GM23338 (cell line): ENCODE data around the gene PTPRB. TPM values are rescaled to one million over a fixed set of nuclear protein-coding genes. Genes with fewer than 3 reads are reported as not detected.

Experiments
- ATAC-seq: fragments of 200-7000 bp; cut with Tn5 transposase; 3 replicates; pipeline ENCODE4 v1.9.1; 2020
- DNase-seq: peaks from one replicate; pipeline ENCODE4 v3.0.0-alpha.2; 2015; ENCODE audit warnings: low spot score
- H2AFZ ChIP-seq: fragments of 200-600 bp; sonication (generic); 2 replicates; pipeline ENCODE4 v1.8.0; 2016; ENCODE audit warnings: antibody characterized with exemption, mild to moderate bottlenecking, moderate library complexity
- H3F3A ChIP-seq: fragments of 200-600 bp; sonication (generic); replicated peaks from 2 replicates; pipeline ENCODE4 v1.8.0; 2017; ENCODE audit warnings: antibody characterized with exemption, mixed run types, low read depth
- H3K27ac ChIP-seq: fragments of 200-600 bp; sonication (generic); 2 replicates; pipeline ENCODE4 v1.6.1; 2016; ENCODE audit warnings: low read depth
- H3K27me3 ChIP-seq: fragments of 200-600 bp; sonication (generic); 2 replicates; pipeline ENCODE4 v1.8.0; 2016; ENCODE audit warnings: mild to moderate bottlenecking, mixed run types, moderate library complexity; ENCODE audit not compliant: insufficient read depth
- H3K36me3 ChIP-seq: fragments of 200-600 bp; sonication (generic); 2 replicates; pipeline ENCODE4 v1.8.0; 2016; ENCODE audit warnings: mild to moderate bottlenecking; ENCODE audit not compliant: insufficient read depth
- H3K4me1 ChIP-seq: fragments of 200-600 bp; sonication (generic); 2 replicates; pipeline ENCODE4 v1.8.0; 2016; ENCODE audit warnings: mild to moderate bottlenecking, moderate library complexity; ENCODE audit not compliant: insufficient read depth
- H3K4me2 ChIP-seq: fragments of 200-600 bp; sonication (generic); 2 replicates; pipeline ENCODE4 v1.7.1; 2017; ENCODE audit warnings: mixed run types
- H3K4me3 ChIP-seq: fragments of 200-600 bp; sonication (generic); 2 replicates; pipeline ENCODE4 v1.6.1; 2016; ENCODE audit warnings: mixed run types
- H3K79me2 ChIP-seq: fragments of 200-600 bp; sonication (generic); replicated peaks from 2 replicates; pipeline ENCODE4 v1.8.0; 2017; ENCODE audit warnings: mild to moderate bottlenecking; ENCODE audit not compliant: insufficient read depth
- H3K9me2 ChIP-seq: fragments of 200-600 bp; sonication (generic); 2 replicates; pipeline ENCODE4 v1.8.0; 2017; ENCODE audit not compliant: insufficient read depth
- H4K20me1 ChIP-seq: fragments of 200-600 bp; sonication (generic); replicated peaks from 2 replicates; pipeline ENCODE4 v1.8.0; 2017; ENCODE audit warnings: mild to moderate bottlenecking; ENCODE audit not compliant: insufficient read depth
- H3K27ac Mint-ChIP-seq: 2 replicates; pipeline ENCODE4 v1.8.0; 2020; ENCODE audit warnings: inconsistent platforms, mild to moderate bottlenecking, moderate library complexity, mixed read lengths
- H3K27me3 Mint-ChIP-seq: 3 replicates; pipeline ENCODE4 v1.8.0; 2022; ENCODE audit warnings: low read depth, mild to moderate bottlenecking, moderate library complexity, mixed read lengths, inconsistent platforms; ENCODE audit not compliant: insufficient read depth, poor library complexity
- H3K36me3 Mint-ChIP-seq: 3 replicates; pipeline ENCODE4 v1.8.0; 2021; ENCODE audit warnings: low read depth, mild to moderate bottlenecking, inconsistent platforms, moderate library complexity, mixed read lengths
- H3K4me1 Mint-ChIP-seq: 3 replicates; pipeline ENCODE4 v1.8.0; 2020; ENCODE audit warnings: mild to moderate bottlenecking, inconsistent platforms, mixed read lengths
- H3K4me3 Mint-ChIP-seq: 3 replicates; pipeline ENCODE4 v1.8.0; 2021; ENCODE audit warnings: moderate library complexity, mild to moderate bottlenecking, inconsistent platforms, mixed read lengths
- H3K9me3 Mint-ChIP-seq: 3 replicates; pipeline ENCODE4 v1.8.0; 2020; ENCODE audit warnings: moderate library complexity, mild to moderate bottlenecking, inconsistent platforms, mixed read lengths
- CREB1 ChIP-seq: fragments of 250-450 bp; sonication (Bioruptor Pico); IDR thresholded peaks from 2 replicates; pipeline ENCODE4 v1.5.0; 2020; ENCODE audit warnings: low read depth, mild to moderate bottlenecking, moderate library complexity
- ETS1 ChIP-seq: IDR thresholded peaks from 2 replicates; pipeline ENCODE4 v1.6.1; 2016; ENCODE audit warnings: antibody characterized with exemption
- EZH2 ChIP-seq: fragments of 200-600 bp; sonication (generic); IDR thresholded peaks from one replicate; pipeline ENCODE4 v1.8.0; 2017; ENCODE audit warnings: antibody characterized with exemption, mild to moderate bottlenecking, low read depth; ENCODE audit not compliant: unreplicated experiment
- EZH2phosphoT487 ChIP-seq: fragments of 200-600 bp; sonication (generic); IDR thresholded peaks from one replicate; pipeline ENCODE4 v1.8.1; 2018; ENCODE audit warnings: antibody characterized with exemption; ENCODE audit not compliant: unreplicated experiment
- JUNB ChIP-seq: IDR thresholded peaks from one replicate; pipeline ENCODE4 v1.6.1; 2016; ENCODE audit warnings: antibody characterized with exemption; ENCODE audit not compliant: unreplicated experiment
- NANOG ChIP-seq: IDR thresholded peaks from 2 replicates; pipeline ENCODE4 v1.6.1; 2016; ENCODE audit warnings: antibody characterized with exemption, borderline replicate concordance
- POLR2AphosphoS5 ChIP-seq: IDR thresholded peaks from 2 replicates; pipeline ENCODE4 v1.6.1; 2016; ENCODE audit warnings: antibody characterized with exemption, low read depth
- STAT1 ChIP-seq: IDR thresholded peaks from one replicate; pipeline ENCODE4 v1.6.1; 2016; ENCODE audit warnings: antibody characterized with exemption; ENCODE audit not compliant: unreplicated experiment
- ZNF114 ChIP-seq: fragments of 250-450 bp; sonication (Bioruptor Pico); IDR thresholded peaks from 2 replicates; pipeline ENCODE4 v1.5.0; 2020; ENCODE audit warnings: mild to moderate bottlenecking, moderate library complexity
- ZNF331 ChIP-seq: fragments of 250-450 bp; sonication (Bioruptor Pico); IDR thresholded peaks from 2 replicates; pipeline ENCODE4 v1.5.0; 2020; ENCODE audit warnings: low read depth, mild to moderate bottlenecking, moderate library complexity
- polyA plus RNA-seq: library from polyadenylated mRNA; unstranded; fragments of >200 nt; fragmentation: Nextera tagmentation; extraction: Ambion mirVana; gene quantifications from 2 replicates; pipeline ENCODE4 v1.2.1, GENCODE V29; 2016
- total RNA-seq: library from RNA; depleted of rRNA; stranded (reverse); fragments of >200 nt; shearing (Covaris generic); gene quantifications from 2 replicates; pipeline ENCODE4 v1.2.3, GENCODE V29; 2014
- TF ChIP-seq, protein P1 (sequence below): fragments of 250-450 bp; sonication (Bioruptor Pico); IDR thresholded peaks from 2 replicates; pipeline ENCODE4 v1.5.0; 2020; ENCODE audit warnings: mild to moderate bottlenecking, moderate library complexity
- TF ChIP-seq, protein P2 (sequence below), 2 experiments: fragments of 200-600 bp in 1 of 2; sonication (generic) in 1 of 2; conservative IDR thresholded peaks; 2 replicates each; pipeline versions ENCODE4 v1.5.1 to v1.6.1; 2016 to 2017; ENCODE audit warnings: antibody characterized with exemption in 2 of 2, low read depth in 2 of 2, mild to moderate bottlenecking in 2 of 2, moderate library complexity in 1 of 2

The PTPRB gene
- total and polyA plus RNA-seq, 2 experiments from 2014 or later, result 0.13 to 1.7 TPM

DNA sequence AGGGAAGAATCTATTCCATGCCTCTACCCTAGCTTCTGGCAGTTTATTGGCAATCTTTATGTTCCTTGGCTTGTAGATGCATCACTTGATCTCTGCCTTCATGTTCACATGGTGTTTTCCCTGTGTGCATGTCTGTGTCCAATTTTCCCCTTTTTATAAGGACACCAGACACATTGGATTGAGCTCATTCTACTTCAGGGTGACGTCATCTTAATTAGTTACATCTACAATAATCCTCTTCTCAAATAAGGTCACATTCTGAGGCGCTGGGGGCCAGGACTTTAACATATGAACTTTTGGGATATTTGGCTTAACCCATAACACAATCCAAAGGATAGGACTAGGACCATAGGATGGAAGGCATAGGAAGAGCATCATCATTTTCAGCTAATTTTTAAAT is 169.8 kb downstream of the PTPRB start:
- no peaks in the 10 kb centered on the region for H3K27me3 ChIP-seq
- ATAC-seq (no peak), DNase-seq (no peak)
- H3K27ac Mint-ChIP-seq, result no peak overlapping the region
- H3K9me3 Mint-ChIP-seq, result peaks cover 24% of the 10 kb centered on the region
- TF ChIP-seq JUNB (no peak), POLR2AphosphoS5 (no peak), ZNF331 (CRISPR knock-in tag) (no peak), ETS1 (no peak)
- TF ChIP-seq, protein P1, sequence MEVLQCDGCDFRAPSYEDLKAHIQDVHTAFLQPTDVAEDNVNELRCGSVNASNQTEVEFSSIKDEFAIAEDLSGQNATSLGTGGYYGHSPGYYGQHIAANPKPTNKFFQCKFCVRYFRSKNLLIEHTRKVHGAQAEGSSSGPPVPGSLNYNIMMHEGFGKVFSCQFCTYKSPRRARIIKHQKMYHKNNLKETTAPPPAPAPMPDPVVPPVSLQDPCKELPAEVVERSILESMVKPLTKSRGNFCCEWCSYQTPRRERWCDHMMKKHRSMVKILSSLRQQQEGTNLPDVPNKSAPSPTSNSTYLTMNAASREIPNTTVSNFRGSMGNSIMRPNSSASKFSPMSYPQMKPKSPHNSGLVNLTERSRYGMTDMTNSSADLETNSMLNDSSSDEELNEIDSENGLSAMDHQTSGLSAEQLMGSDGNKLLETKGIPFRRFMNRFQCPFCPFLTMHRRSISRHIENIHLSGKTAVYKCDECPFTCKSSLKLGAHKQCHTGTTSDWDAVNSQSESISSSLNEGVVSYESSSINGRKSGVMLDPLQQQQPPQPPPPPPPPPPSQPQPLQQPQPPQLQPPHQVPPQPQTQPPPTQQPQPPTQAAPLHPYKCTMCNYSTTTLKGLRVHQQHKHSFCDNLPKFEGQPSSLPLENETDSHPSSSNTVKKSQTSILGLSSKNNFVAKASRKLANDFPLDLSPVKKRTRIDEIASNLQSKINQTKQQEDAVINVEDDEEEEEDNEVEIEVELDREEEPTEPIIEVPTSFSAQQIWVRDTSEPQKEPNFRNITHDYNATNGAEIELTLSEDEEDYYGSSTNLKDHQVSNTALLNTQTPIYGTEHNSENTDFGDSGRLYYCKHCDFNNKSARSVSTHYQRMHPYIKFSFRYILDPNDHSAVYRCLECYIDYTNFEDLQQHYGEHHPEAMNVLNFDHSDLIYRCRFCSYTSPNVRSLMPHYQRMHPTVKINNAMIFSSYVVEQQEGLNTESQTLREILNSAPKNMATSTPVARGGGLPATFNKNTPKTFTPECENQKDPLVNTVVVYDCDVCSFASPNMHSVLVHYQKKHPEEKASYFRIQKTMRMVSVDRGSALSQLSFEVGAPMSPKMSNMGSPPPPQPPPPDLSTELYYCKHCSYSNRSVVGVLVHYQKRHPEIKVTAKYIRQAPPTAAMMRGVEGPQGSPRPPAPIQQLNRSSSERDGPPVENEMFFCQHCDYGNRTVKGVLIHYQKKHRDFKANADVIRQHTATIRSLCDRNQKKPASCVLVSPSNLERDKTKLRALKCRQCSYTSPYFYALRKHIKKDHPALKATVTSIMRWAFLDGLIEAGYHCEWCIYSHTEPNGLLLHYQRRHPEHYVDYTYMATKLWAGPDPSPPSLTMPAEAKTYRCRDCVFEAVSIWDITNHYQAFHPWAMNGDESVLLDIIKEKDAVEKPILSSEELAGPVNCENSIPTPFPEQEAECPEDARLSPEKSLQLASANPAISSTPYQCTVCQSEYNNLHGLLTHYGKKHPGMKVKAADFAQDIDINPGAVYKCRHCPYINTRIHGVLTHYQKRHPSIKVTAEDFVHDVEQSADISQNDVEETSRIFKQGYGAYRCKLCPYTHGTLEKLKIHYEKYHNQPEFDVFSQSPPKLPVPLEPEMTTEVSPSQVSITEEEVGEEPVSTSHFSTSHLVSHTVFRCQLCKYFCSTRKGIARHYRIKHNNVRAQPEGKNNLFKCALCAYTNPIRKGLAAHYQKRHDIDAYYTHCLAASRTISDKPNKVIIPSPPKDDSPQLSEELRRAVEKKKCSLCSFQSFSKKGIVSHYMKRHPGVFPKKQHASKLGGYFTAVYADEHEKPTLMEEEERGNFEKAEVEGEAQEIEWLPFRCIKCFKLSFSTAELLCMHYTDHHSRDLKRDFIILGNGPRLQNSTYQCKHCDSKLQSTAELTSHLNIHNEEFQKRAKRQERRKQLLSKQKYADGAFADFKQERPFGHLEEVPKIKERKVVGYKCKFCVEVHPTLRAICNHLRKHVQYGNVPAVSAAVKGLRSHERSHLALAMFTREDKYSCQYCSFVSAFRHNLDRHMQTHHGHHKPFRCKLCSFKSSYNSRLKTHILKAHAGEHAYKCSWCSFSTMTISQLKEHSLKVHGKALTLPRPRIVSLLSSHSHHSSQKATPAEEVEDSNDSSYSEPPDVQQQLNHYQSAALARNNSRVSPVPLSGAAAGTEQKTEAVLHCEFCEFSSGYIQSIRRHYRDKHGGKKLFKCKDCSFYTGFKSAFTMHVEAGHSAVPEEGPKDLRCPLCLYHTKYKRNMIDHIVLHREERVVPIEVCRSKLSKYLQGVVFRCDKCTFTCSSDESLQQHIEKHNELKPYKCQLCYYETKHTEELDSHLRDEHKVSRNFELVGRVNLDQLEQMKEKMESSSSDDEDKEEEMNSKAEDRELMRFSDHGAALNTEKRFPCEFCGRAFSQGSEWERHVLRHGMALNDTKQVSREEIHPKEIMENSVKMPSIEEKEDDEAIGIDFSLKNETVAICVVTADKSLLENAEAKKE (CRISPR knock-in tag), result no peak
- peaks cover 2% of the 10 kb centered on the region for H3K27me3 Mint-ChIP-seq
- no peaks in the 10 kb centered on the region for H3K4me1 Mint-ChIP-seq
- H3F3A ChIP-seq, result no peaks in the 10 kb centered on the region
- H3K9me2 ChIP-seq, result peaks cover 5% of the 10 kb centered on the region; the same call in 1 of the 2 replicates
- H3K27ac ChIP-seq, result no peak overlapping the region
- no peaks in the 10 kb centered on the region for H3K4me1 ChIP-seq
- H3K4me2 ChIP-seq, result no peak overlapping the region
- no peaks in the 10 kb centered on the region for H4K20me1 ChIP-seq
- peaks cover 14% of the 10 kb centered on the region; the same call in 1 of the 2 replicates for H3K36me3 ChIP-seq
- no peak overlapping the region; the same call in 1 of the 2 replicates for H2AFZ ChIP-seq
- peaks cover 25% of the 10 kb centered on the region for H3K36me3 Mint-ChIP-seq
- no peaks in the 10 kb centered on the region for H3K79me2 ChIP-seq
- no peak overlapping the region for H3K4me3 Mint-ChIP-seq
- no peak overlapping the region for H3K4me3 ChIP-seq

GRCh38 chr12:70466753-70467152 is 170.5 kb downstream of the PTPRB start:
- ATAC-seq (no peak), DNase-seq (no peak)
- H3K27ac ChIP-seq, result no peak overlapping the region
- Mint-ChIP-seq H3K36me3 (peaks cover 25% of the 10 kb centered on the region), H3K4me1 (no peaks in the 10 kb centered on the region), H3K27ac (no peak overlapping the region), H3K9me3 (peaks cover 24% of the 10 kb centered on the region), H3K27me3 (peaks cover 2% of the 10 kb centered on the region), H3K4me3 (no peak overlapping the region)
- no peaks in the 10 kb centered on the region for H3K79me2 ChIP-seq
- no peaks in the 10 kb centered on the region for H4K20me1 ChIP-seq
- H2AFZ ChIP-seq, result no peak overlapping the region
- H3K36me3 ChIP-seq, result peaks cover 14% of the 10 kb centered on the region; the same call in 1 of the 2 replicates
- H3K4me3 ChIP-seq, result no peak overlapping the region
- H3F3A ChIP-seq, result no peaks in the 10 kb centered on the region
- no peaks in the 10 kb centered on the region for H3K27me3 ChIP-seq
- peaks cover 6% of the 10 kb centered on the region; the same call in 1 of the 2 replicates for H3K9me2 ChIP-seq
- H3K4me2 ChIP-seq, result no peak overlapping the region
- H3K4me1 ChIP-seq, result no peaks in the 10 kb centered on the region
- TF ChIP-seq EZH2phosphoT487, result no peak
- TF ChIP-seq, protein P2, sequence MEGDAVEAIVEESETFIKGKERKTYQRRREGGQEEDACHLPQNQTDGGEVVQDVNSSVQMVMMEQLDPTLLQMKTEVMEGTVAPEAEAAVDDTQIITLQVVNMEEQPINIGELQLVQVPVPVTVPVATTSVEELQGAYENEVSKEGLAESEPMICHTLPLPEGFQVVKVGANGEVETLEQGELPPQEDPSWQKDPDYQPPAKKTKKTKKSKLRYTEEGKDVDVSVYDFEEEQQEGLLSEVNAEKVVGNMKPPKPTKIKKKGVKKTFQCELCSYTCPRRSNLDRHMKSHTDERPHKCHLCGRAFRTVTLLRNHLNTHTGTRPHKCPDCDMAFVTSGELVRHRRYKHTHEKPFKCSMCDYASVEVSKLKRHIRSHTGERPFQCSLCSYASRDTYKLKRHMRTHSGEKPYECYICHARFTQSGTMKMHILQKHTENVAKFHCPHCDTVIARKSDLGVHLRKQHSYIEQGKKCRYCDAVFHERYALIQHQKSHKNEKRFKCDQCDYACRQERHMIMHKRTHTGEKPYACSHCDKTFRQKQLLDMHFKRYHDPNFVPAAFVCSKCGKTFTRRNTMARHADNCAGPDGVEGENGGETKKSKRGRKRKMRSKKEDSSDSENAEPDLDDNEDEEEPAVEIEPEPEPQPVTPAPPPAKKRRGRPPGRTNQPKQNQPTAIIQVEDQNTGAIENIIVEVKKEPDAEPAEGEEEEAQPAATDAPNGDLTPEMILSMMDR (conservative IDR thresholded peaks at IDR 0.05; ENCODE audit: low read depth in 2 of 2), result no peak
- TF ChIP-seq NANOG, result no peak
- TF ChIP-seq JUNB, result no peak
- TF ChIP-seq EZH2, result no peak
- no peak for TF ChIP-seq ETS1
- no peak for TF ChIP-seq ZNF114 (CRISPR knock-in tag)
- TF ChIP-seq CREB1 (CRISPR knock-in tag), result no peak
- no peak for TF ChIP-seq STAT1
- no peak for TF ChIP-seq POLR2AphosphoS5
